Measurements from ENCODE around the gene SPESP1. TPM values are rescaled to one million over a fixed set of nuclear protein-coding genes. Genes with fewer than 3 reads are reported as not detected.

Gene SPESP1
- total and polyA plus RNA-seq, 9 of the 15 experiments (the other 6 are each of a cell fraction or from before 2014, with no cell fraction given), result not detected

- Histone ChIP-seq H3K9me3 (replicated peaks; ENCODE audit: control insufficient read depth, insufficient read depth, low read depth, low read length) (0 out of 2 replicates have a peak, but pooled peaks cover 6% of the 10 kb centered on the region), H3K4me3 (no peak overlapping the region), H3K36me3 (ENCODE audit: control insufficient read depth, insufficient read depth, low read length) (no peaks in the 10 kb centered on the region), H3K4me1 (replicated peaks in 1 of 2; ENCODE audit: control insufficient read depth in 2 of 2, insufficient read depth in 2 of 2, low read length in 2 of 2) (peaks cover 24 to 29% of the 10 kb centered on the region in 2 experiments), H3K4me2 (ENCODE audit: insufficient read depth, low read length) (peak overlapping the region; percentile 66), H3K9ac (ENCODE audit: insufficient read depth in 1 of 2, low read depth in 2 of 2, low read length in 2 of 2) (peak overlapping the region in 1 of 2 experiments; percentile 15; a peak in 1 of 4 replicates), H3K79me2 (ENCODE audit: control insufficient read depth, insufficient read depth, low read length) (no peaks in the 10 kb centered on the region), H2AFZ (ENCODE audit: low read depth, low read length) (no peak overlapping the region), H3K27me3 (ENCODE audit: control insufficient read depth in 2 of 2, insufficient read depth in 2 of 2, low read length in 2 of 2) (no peaks in the 10 kb centered on the region), H3K27ac (ENCODE audit: extremely low read depth, low read depth, low read length) (peak overlapping the region; percentile 58), H3K9me1 (ENCODE audit: control insufficient read depth, insufficient read depth, low read length) (no peaks in the 10 kb centered on the region), H4K20me1 (replicated peaks; ENCODE audit: control insufficient read depth, insufficient read depth, low read length) (no peaks in the 10 kb centered on the region)
- DNase-seq (ENCODE audit: extremely low read depth in 1 of 4, low spot score in 3 of 4) (peak; percentile 42 to 84 (median 52)), ATAC-seq (peak; percentile 91), FAIRE-seq (peak; percentile 88)
- ChIA-PET POLR2A (interaction anchor here (0.9 to 2.7 kb wide), 5 partner anchors 11 to 34 kb away, joined by 3 to 14 read pairs (median 3); no protein-coding TSS in a partner anchor), CTCF (ENCODE audit: low intra/inter-chr PET ratio) (no interaction called here)
- no TSS peak for BruUV-seq (replicated peaks)
- 3% methylated on average over 3 of the region's 4 CpGs for WGBS (ENCODE audit: insufficient coverage, low coverage, missing lambda C conversion rate)
- in situ Hi-C loops (cut with MboI), result no loop called here
- intact Hi-C loops (cut with micrococcal nuclease), result loop anchor here (1.0 kb wide), 1 partner anchor 8 kb away; no protein-coding TSS in a partner anchor
- TF ChIP-seq KDM1A (IDR thresholded peaks at IDR 0.05), result peak; percentile 80 to 88
- no peak for TF ChIP-seq RHOXF2B (CRISPR knock-in tag; conservative IDR thresholded peaks at IDR 0.05)
- no peak for TF ChIP-seq CCAR2 (IDR thresholded peaks at IDR 0.05; ENCODE audit: low read depth, low read length)
- peak; percentile 50; the same call in 1 of the 2 replicates for TF ChIP-seq FOXM1 (IDR thresholded peaks at IDR 0.05; ENCODE audit: low read depth)
- TF ChIP-seq FOXM1 (CRISPR knock-in tag; IDR thresholded peaks at IDR 0.05; ENCODE audit: low read depth), result no peak
- TF ChIP-seq ZNF175 (CRISPR knock-in tag; IDR thresholded peaks at IDR 0.05; ENCODE audit: low read depth), result 0 out of 2 replicates have a peak, but pooled peaks have one; percentile 64
- TF ChIP-seq, protein P1, sequence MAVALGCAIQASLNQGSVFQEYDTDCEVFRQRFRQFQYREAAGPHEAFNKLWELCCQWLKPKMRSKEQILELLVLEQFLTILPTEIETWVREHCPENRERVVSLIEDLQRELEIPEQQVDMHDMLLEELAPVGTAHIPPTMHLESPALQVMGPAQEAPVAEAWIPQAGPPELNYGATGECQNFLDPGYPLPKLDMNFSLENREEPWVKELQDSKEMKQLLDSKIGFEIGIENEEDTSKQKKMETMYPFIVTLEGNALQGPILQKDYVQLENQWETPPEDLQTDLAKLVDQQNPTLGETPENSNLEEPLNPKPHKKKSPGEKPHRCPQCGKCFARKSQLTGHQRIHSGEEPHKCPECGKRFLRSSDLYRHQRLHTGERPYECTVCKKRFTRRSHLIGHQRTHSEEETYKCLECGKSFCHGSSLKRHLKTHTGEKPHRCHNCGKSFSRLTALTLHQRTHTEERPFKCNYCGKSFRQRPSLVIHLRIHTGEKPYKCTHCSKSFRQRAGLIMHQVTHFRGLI (CRISPR knock-in tag; IDR thresholded peaks at IDR 0.05), result no peak
- no peak for TF ChIP-seq ILF3 (IDR thresholded peaks at IDR 0.05; ENCODE audit: borderline replicate concordance)
- TF ChIP-seq CREB1 (IDR thresholded peaks at IDR 0.05), result peak; percentile 32; the same call in 1 of the 2 replicates
- TF ChIP-seq CREB1 (CRISPR knock-in tag; IDR thresholded peaks at IDR 0.05), result no peak
- TF ChIP-seq SIX5 (IDR thresholded peaks at IDR 0.05; ENCODE audit: borderline replicate concordance in 1 of 2, insufficient read depth in 1 of 2, low read depth in 1 of 2, low read length in 2 of 2), result no peak
- TF ChIP-seq ZNF347 (CRISPR knock-in tag; IDR thresholded peaks at IDR 0.05; ENCODE audit: low read depth), result no peak
- TF ChIP-seq TAL1 (IDR thresholded peaks at IDR 0.05), result peak; percentile 91
- no peak for TF ChIP-seq HIVEP1 (CRISPR knock-in tag; IDR thresholded peaks at IDR 0.05)
- 0 out of 2 replicates have a peak, but pooled peaks have one; percentile 64 for TF ChIP-seq ZKSCAN8 (CRISPR knock-in tag; IDR thresholded peaks at IDR 0.05)
- no peak for TF ChIP-seq ZNF589 (CRISPR knock-in tag; IDR thresholded peaks at IDR 0.05; ENCODE audit: low read depth)
- no peak for TF ChIP-seq IFI16 (CRISPR knock-in tag; IDR thresholded peaks at IDR 0.05)
- 0 out of 6 replicates have a peak, but pooled peaks of 1 of the 3 experiments have one; percentile 53 for TF ChIP-seq ZBTB11 (CRISPR knock-in tag; IDR thresholded peaks at IDR 0.05)
- no peak for TF ChIP-seq HOXB6 (CRISPR knock-in tag; IDR thresholded peaks at IDR 0.05; ENCODE audit: borderline replicate concordance)
Measured at GRCh38 chr15:68983961-68984481, 53.7 kb downstream of the SPESP1 start.

All from K562 (cell line).